GM12801 (cell line): ENCODE data around the gene EN1.

Source experiments
- CTCF ChIP-seq: IDR thresholded peaks from one replicate; pipeline ENCODE4 v1.5.1; 2011; ENCODE audit warnings: control low read depth; ENCODE audit not compliant: insufficient read length; ENCODE audit errors: extremely low read depth

The EN1 gene

DNA sequence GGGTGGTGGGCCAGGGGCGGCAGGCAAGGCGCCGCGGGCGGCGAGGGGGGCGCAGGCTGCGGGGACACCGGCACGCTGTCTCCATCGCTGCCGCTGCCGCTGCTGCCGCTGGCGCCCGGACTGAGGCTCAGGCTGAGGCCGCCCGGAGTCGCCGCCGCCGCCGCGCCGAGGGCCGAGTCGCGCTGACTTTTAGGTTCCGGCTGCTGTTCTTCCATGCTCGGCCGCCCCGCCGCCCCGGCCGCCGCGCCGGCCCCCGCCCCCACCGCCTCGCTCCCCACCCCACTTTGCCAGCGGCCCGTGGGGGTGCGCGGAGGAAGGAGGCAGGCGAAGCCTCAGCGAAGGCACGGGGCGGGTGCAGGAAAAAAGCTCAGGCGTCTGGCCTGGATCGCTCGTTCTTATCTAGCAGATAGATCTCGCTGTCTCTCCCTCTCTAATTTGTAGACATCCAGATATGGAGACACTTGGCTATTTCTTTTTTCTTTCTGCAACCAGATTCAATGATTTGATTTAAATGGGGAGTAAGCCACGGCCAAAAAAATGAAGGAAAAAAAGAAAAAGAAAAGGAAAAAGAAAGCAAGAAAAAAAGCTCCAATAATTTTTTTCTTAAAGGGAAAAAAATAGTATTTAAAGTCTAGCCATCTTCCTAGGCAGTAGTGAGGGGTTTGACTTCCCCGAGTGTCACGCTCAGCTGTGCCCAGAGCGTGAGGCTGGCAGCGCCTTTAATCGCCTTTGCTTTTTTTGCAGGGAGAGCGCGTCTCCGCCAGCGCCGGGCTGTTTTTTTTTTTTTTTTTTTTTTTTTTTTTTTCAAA lies at the start of gene EN1:
Gene EN1 (minus strand): TSS at position 696 of the 809 bp plus-strand sequence. CDS start 481 bp downstream, at position 215.
- TF ChIP-seq CTCF, result no peak

DNA sequence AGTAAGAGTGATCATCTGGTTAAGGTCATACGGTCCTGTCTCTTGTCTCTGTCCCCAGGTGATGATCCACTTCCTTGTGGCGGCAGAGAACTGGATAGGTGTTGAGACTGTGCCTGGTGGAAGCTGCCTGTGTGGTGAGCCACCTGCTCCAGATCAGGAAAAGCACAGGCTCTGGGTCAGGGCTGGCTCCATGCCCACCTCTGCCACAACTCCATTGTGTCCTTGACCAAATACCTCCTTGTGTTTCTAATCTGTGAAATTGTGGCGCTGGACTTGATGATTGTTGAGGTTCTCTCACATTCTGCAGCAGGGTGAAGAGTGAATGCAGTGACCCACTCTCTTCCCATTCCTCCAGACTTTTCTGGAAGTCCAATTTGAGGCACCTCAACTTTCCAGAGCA lies 45.7 kb upstream of the EN1 start:
- TF ChIP-seq CTCF, result no peak

DNA sequence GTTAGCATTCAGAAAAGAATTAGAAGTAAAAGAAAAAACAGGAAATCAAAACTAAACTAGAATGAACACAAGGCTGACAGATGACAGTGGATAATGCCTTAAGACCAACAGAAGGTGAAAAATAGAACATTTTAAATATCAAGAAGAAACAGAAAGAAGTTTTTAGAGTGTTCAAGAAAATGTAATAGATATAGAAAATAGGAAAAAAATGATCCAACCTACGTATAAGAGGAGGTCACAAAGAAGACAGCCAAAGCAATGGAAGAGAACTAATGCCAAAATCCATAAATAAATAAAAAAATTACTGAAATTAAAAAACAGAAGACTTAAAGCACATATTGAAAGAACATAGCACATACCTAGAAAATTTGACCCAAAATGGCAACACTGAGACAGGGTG lies 42.5 kb upstream of the EN1 start:
- no peak for TF ChIP-seq CTCF

DNA sequence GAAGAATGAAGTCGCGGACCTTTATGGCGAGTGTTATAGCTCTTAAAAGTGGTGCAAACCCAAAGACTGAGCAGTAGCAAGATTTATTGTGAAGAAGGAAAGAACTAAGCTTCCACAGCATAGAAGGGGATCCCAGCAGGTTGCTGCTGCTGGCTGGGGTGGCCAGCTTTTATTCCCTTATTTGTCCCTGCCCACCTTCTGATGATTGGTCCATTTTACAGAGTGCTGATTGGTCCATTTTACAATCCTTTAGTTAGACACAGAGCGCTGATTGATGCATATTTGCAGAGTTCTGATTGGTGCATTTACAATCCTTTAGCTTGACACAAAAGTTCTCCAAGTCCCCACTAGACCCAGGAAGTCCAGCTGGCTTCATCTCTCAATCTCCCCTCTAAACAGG lies 36.3 kb upstream of the EN1 start:
- TF ChIP-seq CTCF, result no peak

GRCh38 chr2:118882693-118883336 lies 35.4 kb upstream of the EN1 start:
- TF ChIP-seq CTCF, result peak; percentile 87

GRCh38 chr2:118881490-118882129 lies 34.2 kb upstream of the EN1 start:
- peak; percentile 26 for TF ChIP-seq CTCF

DNA sequence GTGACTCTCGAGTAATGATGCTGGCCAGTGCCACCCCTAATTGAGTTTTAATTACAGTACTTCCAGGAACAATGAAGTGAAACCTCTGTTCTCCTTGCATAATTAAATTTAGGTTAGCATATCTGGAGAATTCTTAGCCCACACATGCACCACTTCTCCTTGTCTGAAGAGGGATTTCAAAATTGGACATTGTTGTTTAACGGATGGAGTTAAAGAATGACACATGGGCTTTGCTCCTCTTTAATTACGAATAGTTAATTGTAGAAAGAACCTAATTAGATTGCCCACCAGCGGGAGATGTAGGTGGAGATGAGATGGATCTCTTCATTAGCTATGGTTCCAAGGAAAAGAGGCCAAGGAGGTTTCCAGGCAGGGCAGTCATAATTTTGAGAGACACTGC lies 33.1 kb upstream of the EN1 start:
- TF ChIP-seq CTCF, result no peak
